NCI-H2107 (cell line): Measurements from ENCODE around the gene TLR4.

Experiments used
- DNase-seq: peaks from one replicate; lab custom pipeline; 2025; lab: John Stamatoyannopoulos, UW

TLR4 gene

DNA sequence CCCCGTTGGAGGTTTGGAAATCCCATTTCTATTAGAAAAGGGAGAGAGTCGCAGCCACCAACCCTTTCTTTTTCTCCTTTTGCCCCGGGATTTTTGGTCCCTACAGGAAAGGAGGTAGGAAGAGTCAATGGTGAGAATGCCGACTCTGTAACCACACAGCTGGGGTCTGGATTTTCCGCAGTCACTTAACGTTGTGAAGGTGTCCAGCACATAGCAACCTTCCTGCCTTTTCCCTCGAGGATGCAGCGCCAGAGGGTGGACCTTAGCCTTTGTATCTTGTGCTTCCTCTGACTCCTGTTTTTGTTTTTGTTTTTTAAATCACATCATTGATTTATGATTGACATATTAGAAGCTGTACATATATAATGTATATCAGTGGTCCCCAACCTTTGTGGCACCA, 41.4 kb downstream of the TLR4 start:
- no peak for DNase-seq

DNA sequence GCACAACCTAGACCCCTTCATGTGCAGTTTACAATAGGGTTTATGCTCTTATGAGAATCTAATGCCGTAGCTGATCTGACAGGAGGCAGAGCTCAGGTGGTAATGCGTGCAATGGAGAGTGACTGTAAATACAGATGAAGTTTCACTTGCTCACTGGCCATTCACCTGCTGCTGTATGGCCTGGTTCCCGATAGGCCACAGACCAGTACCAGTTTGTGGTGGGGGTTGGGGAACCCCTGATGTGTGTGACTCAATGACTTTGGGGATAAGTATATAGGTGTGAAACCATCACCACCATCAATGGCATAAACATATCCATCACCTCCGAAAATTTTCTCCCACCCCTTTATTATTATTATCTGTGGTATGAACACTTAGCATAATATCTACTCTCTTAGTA, 42.1 kb downstream of the TLR4 start:
- DNase-seq = no peak

DNA sequence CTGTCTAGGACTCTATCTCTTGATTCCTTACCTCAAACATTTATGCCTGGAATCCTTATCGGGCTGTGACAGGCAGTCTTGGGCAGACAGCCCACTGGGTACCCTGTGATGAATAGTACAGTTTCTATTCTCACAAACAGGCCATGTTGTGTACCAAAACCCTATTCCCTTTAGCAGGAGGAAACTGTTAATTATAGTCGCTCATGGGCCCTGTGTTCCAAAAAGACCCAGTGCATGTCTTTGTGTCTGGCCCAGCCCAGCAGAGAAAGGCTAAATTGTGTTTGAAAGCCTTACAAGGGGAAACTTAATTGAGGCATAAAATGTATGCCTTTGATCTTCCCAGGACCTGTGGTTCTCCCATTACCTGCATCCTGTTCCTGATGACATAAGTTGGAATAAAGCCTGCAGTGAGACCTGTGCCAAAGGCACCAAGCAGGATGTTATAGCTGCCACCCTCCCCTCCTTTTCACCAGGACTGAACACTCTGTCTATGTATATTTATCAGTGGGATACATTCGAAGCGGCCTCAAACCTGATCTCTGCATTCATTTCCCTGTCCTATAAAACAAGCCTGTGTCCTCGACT, 43.3 kb downstream of the TLR4 start:
- no peak for DNase-seq

DNA sequence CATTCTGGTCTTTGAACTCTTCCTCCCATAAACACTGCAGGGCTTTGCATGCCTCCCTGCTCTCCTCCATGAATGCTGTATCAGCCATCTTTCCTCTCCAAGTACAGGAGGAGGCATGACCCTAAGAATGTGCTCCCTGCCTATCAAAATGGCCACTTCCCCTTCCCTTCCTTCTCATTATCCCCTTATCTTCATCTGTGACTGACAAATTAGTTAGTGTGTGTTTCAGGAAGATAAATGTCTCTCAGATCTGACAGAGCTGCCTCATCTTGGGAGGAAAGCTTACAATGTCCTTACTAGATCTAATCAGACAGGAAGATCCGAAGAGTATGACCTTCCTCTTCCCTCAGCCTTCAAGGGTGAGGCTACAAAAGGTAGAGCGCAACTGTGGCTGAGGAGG, 46.2 kb downstream of the TLR4 start:
- no peak for DNase-seq

DNA sequence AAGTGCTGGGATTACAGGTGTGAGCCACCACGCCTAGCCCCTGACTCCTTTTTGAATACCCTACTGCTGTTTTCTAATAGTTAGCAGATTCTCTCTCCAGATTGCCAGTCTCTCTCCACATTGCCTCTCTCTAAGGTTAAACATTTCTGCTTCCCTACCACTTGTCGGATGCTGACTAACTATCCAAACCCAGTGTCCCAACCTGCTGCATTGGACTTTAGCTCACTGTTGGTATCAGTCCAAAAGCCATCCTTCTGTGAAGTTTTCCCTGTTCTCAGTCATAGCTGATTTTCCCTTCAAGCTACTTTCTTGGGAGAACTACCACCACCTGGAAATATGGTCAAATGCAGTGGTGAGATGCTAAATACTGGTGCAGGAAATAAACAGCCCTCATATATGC, 48.7 kb downstream of the TLR4 start:
- DNase-seq = no peak

DNA sequence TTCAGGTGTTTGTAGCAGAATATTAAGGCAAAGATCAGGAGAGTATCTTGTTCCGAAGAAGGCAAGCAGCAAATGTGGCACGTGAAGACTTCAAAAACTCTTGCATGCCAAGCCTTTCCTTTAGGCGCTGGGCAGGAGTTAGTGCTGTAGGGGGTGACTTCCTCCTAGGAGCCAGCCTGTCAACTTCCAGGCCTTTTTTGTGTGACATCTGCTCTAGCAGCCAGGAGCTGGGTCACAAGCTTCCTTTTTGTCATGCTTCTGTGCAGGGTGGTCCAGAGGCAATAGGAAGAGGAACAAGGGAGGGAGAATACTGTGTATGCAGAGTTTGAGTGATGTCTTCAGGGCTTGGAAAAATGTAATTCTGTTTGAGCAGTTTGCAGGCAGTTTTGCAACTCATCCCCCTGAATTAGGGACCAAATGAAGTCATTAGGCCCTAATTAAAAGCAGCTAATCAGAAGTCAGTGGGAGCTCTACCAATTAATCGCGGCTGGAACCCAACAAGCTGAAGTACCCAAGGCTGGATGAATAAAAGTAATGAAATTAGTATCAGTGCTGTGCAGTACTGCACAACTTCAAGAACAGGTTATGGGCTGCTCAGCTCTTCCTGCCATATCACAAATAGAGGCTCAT, 53.5 kb downstream of the TLR4 start:
- no peak for DNase-seq

DNA sequence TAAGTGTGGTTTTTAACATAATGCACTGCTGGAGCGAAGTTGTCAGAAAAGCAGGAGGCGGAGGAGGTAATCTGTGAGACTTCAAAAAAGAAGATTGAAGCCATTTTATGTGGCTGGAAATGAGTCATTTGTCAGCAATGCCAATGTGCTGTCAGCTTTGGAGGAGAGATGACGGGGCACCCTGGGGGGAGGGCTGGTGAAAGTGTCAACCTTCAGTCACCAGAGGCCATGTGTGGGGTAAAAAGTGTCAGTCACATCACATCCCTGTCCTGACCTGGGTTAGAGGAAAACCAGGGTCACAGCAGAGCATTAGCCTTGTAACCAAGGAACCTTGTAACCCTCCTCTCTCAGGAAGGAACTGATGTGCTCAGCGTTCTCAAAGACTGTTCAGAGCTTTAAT, 59.1 kb downstream of the TLR4 start:
- no peak for DNase-seq

DNA sequence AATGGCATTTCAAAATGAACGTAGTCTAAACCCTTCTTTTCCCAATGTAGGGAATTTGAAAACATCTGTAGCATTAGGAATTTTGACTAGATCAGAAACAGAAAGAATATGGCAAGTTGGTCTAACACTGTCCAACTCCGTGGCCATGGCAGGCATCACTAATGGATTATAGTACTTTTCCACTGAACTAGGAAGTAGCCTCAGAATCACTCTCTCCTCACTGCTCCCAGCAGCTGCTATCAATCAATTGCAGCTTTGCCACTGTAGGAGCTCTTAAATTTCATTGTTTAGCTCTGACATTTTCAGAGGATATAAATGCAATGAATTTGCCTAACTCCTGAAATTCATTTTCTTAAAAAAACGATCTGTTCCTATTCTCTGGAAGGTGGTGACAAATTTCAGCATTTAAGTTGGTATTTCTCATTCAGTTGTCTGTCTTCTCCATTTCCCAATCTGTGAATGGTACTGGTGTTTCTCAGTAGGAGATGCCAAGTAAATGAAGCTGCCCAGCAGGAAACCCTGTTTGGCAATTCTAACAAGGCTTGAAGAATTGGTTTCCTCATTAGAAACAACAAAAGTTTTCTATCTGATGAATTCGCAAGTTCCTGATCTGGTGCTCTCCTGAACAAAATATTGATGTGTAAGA, 64.7 kb downstream of the TLR4 start:
- DNase-seq = no peak

DNA sequence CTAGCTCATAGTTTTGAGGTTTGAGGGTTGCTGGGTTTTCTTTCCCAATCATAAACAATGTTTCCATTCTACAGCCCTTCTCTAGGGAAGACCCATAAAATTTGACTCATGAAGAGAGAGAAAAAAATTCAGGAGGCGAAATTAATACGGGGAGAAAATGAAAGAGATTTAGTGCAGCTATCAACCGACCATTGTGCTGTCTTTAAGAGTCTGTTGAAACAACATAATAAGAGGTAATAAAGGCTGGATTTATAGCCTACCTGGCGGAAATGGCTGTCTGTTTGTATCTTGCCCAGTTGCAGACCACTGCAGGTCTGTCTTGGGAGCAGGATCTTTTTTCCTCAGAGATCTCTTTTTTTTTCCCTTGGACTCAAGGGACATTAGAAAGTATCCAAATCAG, 66.9 kb downstream of the TLR4 start:
- no peak for DNase-seq

DNA sequence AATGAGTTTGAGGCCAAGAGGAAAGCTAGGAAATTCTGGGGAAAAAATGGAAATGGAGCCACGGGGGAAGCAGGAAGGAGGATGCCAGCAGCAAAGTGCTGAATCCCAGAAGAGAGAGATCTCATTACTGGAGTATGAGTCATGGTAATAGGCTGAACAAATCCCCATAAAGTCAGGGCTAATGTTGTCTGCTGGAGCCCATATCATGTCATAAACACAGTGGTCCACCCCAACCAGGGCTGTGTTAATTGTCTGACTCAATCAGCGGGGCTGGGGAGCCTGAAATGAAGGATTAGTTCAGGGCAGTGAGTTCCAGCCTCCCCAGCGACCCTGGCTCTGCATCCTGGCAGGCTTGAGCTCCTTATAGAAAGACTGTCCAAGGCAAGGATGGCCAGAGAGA, 68.8 kb downstream of the TLR4 start:
- DNase-seq = no peak
